GM12891 (cell line): ENCODE data around the gene BNIP5.

Experiments used
- DNase-seq: peaks from one replicate; pipeline ENCODE4 v3.0.0; 2011; ENCODE audit warnings: low spot score; ENCODE audit not compliant: insufficient read length
- FAIRE-seq: peaks from 2 replicates; lab custom pipeline; 2011; peaks lifted over from hg19 to GRCh38; lab: Jason Lieb, UNC
- PAX5 ChIP-seq: IDR thresholded peaks from 2 replicates; pipeline ENCODE4 v1.6.1; 2011; ENCODE audit warnings: low read length, moderate library complexity, mild to moderate bottlenecking; ENCODE audit not compliant: insufficient read depth, severe bottlenecking
- POLR2A ChIP-seq: IDR thresholded peaks from 2 replicates; pipeline ENCODE4 v1.6.1; 2011; ENCODE audit warnings: low read depth, low read length, control low read depth
- POLR2AphosphoS5 ChIP-seq: IDR thresholded peaks from 2 replicates; pipeline ENCODE4 v1.6.1; 2011; ENCODE audit warnings: low read depth, low read length, control low read depth
- POU2F2 ChIP-seq: IDR thresholded peaks from 2 replicates; pipeline ENCODE4 v1.6.1; 2011; ENCODE audit warnings: low read depth, mild to moderate bottlenecking, control low read depth, low read length, moderate library complexity
- SPI1 ChIP-seq: IDR thresholded peaks from 2 replicates; pipeline ENCODE4 v1.6.1; 2011; ENCODE audit warnings: low read depth, low read length, control low read depth
- TAF1 ChIP-seq: IDR thresholded peaks from 2 replicates; pipeline ENCODE4 v1.6.1; 2011; ENCODE audit warnings: low read depth, low read length, control low read depth

BNIP5 gene

GRCh38 chr6:36353411-36353915, 16.8 kb upstream of the BNIP5 start:
- DNase-seq (no peak), FAIRE-seq (no peak)
- TF ChIP-seq POU2F2: no peak
- TF ChIP-seq PAX5: no peak
- TF ChIP-seq TAF1: no peak
- no peak for TF ChIP-seq SPI1
- no peak for TF ChIP-seq POLR2A

- no peak for DNase-seq
- TF ChIP-seq POLR2A (no peak), PAX5 (no peak)
- no peak for FAIRE-seq
Observed at GRCh38 chr6:36352477-36353157, 15.9 kb upstream of the BNIP5 start.

GRCh38 chr6:36350681-36351571, 14.2 kb upstream of the BNIP5 start:
- DNase-seq: no peak
- TF ChIP-seq SPI1: no peak
- no peak for TF ChIP-seq TAF1
- no peak for TF ChIP-seq POLR2A
- no peak for TF ChIP-seq PAX5
- no peak for TF ChIP-seq POU2F2
- no peak for TF ChIP-seq POLR2AphosphoS5
- no peak for FAIRE-seq

- DNase-seq: no peak
- no peak for FAIRE-seq
- no peak for TF ChIP-seq POLR2AphosphoS5
- no peak for TF ChIP-seq POLR2A
- no peak for TF ChIP-seq SPI1
- TF ChIP-seq PAX5: no peak
- no peak for TF ChIP-seq TAF1
- TF ChIP-seq POU2F2: no peak
Observed at GRCh38 chr6:36350082-36350481, 13.4 kb upstream of the BNIP5 start.

GRCh38 chr6:36349240-36349639, 12.6 kb upstream of the BNIP5 start:
- TF ChIP-seq SPI1 (no peak), POLR2AphosphoS5 (no peak)
- FAIRE-seq: peak; percentile 61
- DNase-seq: no peak

- DNase-seq (no peak), FAIRE-seq (no peak)
- TF ChIP-seq PAX5: no peak
Observed at GRCh38 chr6:36347621-36348020, 10.9 kb upstream of the BNIP5 start.

- no peak for FAIRE-seq
- TF ChIP-seq PAX5 (no peak), SPI1 (no peak), POLR2A (no peak), POLR2AphosphoS5 (no peak), TAF1 (no peak), POU2F2 (no peak)
- DNase-seq: no peak
Observed at GRCh38 chr6:36346486-36347273, 10.0 kb upstream of the BNIP5 start.

GRCh38 chr6:36345681-36346466, 9.2 kb upstream of the BNIP5 start:
- FAIRE-seq (no peak), DNase-seq (no peak)
- no peak for TF ChIP-seq POLR2AphosphoS5
- TF ChIP-seq SPI1: no peak
- no peak for TF ChIP-seq PAX5
- TF ChIP-seq TAF1: no peak
- TF ChIP-seq POU2F2: no peak
- TF ChIP-seq POLR2A: no peak

GRCh38 chr6:36343109-36343680, 6.5 kb upstream of the BNIP5 start:
- FAIRE-seq: no peak
- TF ChIP-seq POLR2A: no peak
- TF ChIP-seq TAF1: no peak
- TF ChIP-seq POLR2AphosphoS5: no peak
- TF ChIP-seq PAX5: no peak
- no peak for TF ChIP-seq SPI1
- no peak for TF ChIP-seq POU2F2

More at GRCh38 chr6:36343109-36343680, 6.5 kb upstream of the BNIP5 start:
- no peak for DNase-seq
